Stimulated activated naive CD8-positive, alpha-beta T cell treated with anti-CD3 and anti-CD28 coated beads, Interleukin-15, amount 100 ng/mL, for 72 hours (primary cell): ENCODE measurements around the gene GET3.

Experiments
- ATAC-seq: fragments of 150-1000 bp; cut with Tn5 transposase; 2 replicates; pipeline ENCODE4 v1.10.0; 2021; ENCODE audit warnings: mild to moderate bottlenecking, moderate library complexity
- DNase-seq, 2 donors: peaks; one replicate each; pipeline ENCODE4 v3.0.0; 2021 to 2022
- H3K27ac Mint-ChIP-seq, 2 donors: one replicate each; pipeline ENCODE4 v1.8.0; 2022; ENCODE audit warnings: mild to moderate bottlenecking in 2 of 2, mixed read lengths in 2 of 2, moderate library complexity in 2 of 2
- H3K27me3 Mint-ChIP-seq: one replicate; pipeline ENCODE4 v1.8.0; 2022; ENCODE audit warnings: mixed read lengths
- H3K4me1 Mint-ChIP-seq: one replicate; pipeline ENCODE4 v1.8.0; 2022; ENCODE audit warnings: mild to moderate bottlenecking, mixed read lengths
- H3K4me3 Mint-ChIP-seq, 2 donors: one replicate each; pipeline ENCODE4 v1.8.0; 2022; ENCODE audit warnings: mild to moderate bottlenecking in 2 of 2, mixed read lengths in 2 of 2, moderate library complexity in 1 of 2
- H3K9me3 Mint-ChIP-seq, 2 donors: one replicate each; pipeline ENCODE4 v1.8.0; 2022; ENCODE audit warnings: mixed read lengths in 2 of 2

GET3 gene

GRCh38 chr19:12756150-12756883 lies 19.0 kb downstream of the GET3 start:
- Mint-ChIP-seq H3K27me3 (peaks cover 61% of the 10 kb centered on the region), H3K27ac (no peak overlapping the region), H3K4me1 (peaks cover 11% of the 10 kb centered on the region), H3K4me3 (no peak overlapping the region), H3K9me3 (no peaks in the 10 kb centered on the region)
- DNase-seq, result no peak
- no peak for ATAC-seq

GRCh38 chr19:12757544-12758274 lies 20.4 kb downstream of the GET3 start:
- Mint-ChIP-seq H3K27ac (no peak overlapping the region), H3K4me1 (peaks cover 11% of the 10 kb centered on the region), H3K4me3 (peak overlapping the region; percentile 60 to 75), H3K9me3 (no peaks in the 10 kb centered on the region), H3K27me3 (peaks cover 51% of the 10 kb centered on the region)
- DNase-seq (peak; percentile 71 to 75), ATAC-seq (peak; percentile 85)

GRCh38 chr19:12759686-12760085 lies 22.4 kb downstream of the GET3 start:
- H3K4me1 Mint-ChIP-seq, result peaks cover 11% of the 10 kb centered on the region
- H3K9me3 Mint-ChIP-seq, result no peaks in the 10 kb centered on the region
- peaks cover 33% of the 10 kb centered on the region for H3K27me3 Mint-ChIP-seq
- H3K27ac Mint-ChIP-seq, result no peak overlapping the region
- DNase-seq (no peak), ATAC-seq (no peak)
- no peak overlapping the region for H3K4me3 Mint-ChIP-seq

GRCh38 chr19:12763100-12763499 lies 25.8 kb downstream of the GET3 start:
- ATAC-seq (no peak), DNase-seq (no peak)
- H3K4me1 Mint-ChIP-seq, result peaks cover 18% of the 10 kb centered on the region
- H3K27me3 Mint-ChIP-seq, result peaks cover 10% of the 10 kb centered on the region
- no peak overlapping the region for H3K27ac Mint-ChIP-seq
- no peaks in the 10 kb centered on the region for H3K9me3 Mint-ChIP-seq
- H3K4me3 Mint-ChIP-seq, result no peak overlapping the region

GRCh38 chr19:12764698-12765097 lies 27.4 kb downstream of the GET3 start:
- DNase-seq (no peak), ATAC-seq (no peak)
- Mint-ChIP-seq H3K4me1 (peaks cover 24% of the 10 kb centered on the region), H3K27me3 (no peaks in the 10 kb centered on the region), H3K27ac (no peak overlapping the region), H3K9me3 (no peaks in the 10 kb centered on the region), H3K4me3 (no peak overlapping the region)

- peak overlapping the region; percentile 58 to 77 for H3K4me3 Mint-ChIP-seq
These were observed 28.8 kb downstream of the GET3 start for GRCh38 chr19:12766051-12766521.

GRCh38 chr19:12767150-12767549 lies 29.9 kb downstream of the GET3 start:
- H3K27ac Mint-ChIP-seq, result no peak overlapping the region
- no peak overlapping the region for H3K4me3 Mint-ChIP-seq
- no peak for ATAC-seq
- DNase-seq, result no peak
- H3K9me3 Mint-ChIP-seq, result no peaks in the 10 kb centered on the region
- H3K4me1 Mint-ChIP-seq, result peaks cover 32% of the 10 kb centered on the region
- H3K27me3 Mint-ChIP-seq, result no peaks in the 10 kb centered on the region

More at GRCh38 chr19:12766051-12766521, 28.8 kb downstream of the GET3 start:
- peak; percentile 84 to 85 for DNase-seq
- Mint-ChIP-seq H3K27ac (no peak overlapping the region), H3K9me3 (no peaks in the 10 kb centered on the region), H3K4me1 (peaks cover 26% of the 10 kb centered on the region), H3K27me3 (no peaks in the 10 kb centered on the region)
- peak; percentile 92 for ATAC-seq

GRCh38 chr19:12767666-12768065 lies 30.4 kb downstream of the GET3 start:
- no peaks in the 10 kb centered on the region for H3K9me3 Mint-ChIP-seq
- DNase-seq, result no peak

GRCh38 chr19:12769689-12770088 lies 32.4 kb downstream of the GET3 start:
- Mint-ChIP-seq H3K27me3 (no peaks in the 10 kb centered on the region), H3K4me1 (peaks cover 46% of the 10 kb centered on the region), H3K4me3 (peak overlapping the region in 1 of 2 donors; percentile 66), H3K27ac (peak overlapping the region in 1 of 2 donors; percentile 38), H3K9me3 (no peaks in the 10 kb centered on the region)
- ATAC-seq (peak; percentile 45), DNase-seq (peak in 1 of 2 donors; percentile 35)

More at GRCh38 chr19:12767666-12768065, 30.4 kb downstream of the GET3 start:
- Mint-ChIP-seq H3K4me3 (no peak overlapping the region), H3K27ac (no peak overlapping the region), H3K27me3 (no peaks in the 10 kb centered on the region), H3K4me1 (peaks cover 32% of the 10 kb centered on the region)
- ATAC-seq, result no peak

GRCh38 chr19:12770922-12771321 lies 33.6 kb downstream of the GET3 start:
- H3K27ac Mint-ChIP-seq, result no peak overlapping the region
- ATAC-seq (no peak), DNase-seq (no peak)
- no peaks in the 10 kb centered on the region for H3K9me3 Mint-ChIP-seq
- H3K4me3 Mint-ChIP-seq, result no peak overlapping the region
- H3K4me1 Mint-ChIP-seq, result peaks cover 44% of the 10 kb centered on the region
- H3K27me3 Mint-ChIP-seq, result no peaks in the 10 kb centered on the region

- no peaks in the 10 kb centered on the region for H3K9me3 Mint-ChIP-seq
- DNase-seq, result no peak
- no peak overlapping the region for H3K4me3 Mint-ChIP-seq
- peaks cover 40% of the 10 kb centered on the region for H3K4me1 Mint-ChIP-seq
- peak overlapping the region in 1 of 2 donors; percentile 80 for H3K27ac Mint-ChIP-seq
- H3K27me3 Mint-ChIP-seq, result no peaks in the 10 kb centered on the region
- ATAC-seq, result no peak
These were observed 35.0 kb downstream of the GET3 start for GRCh38 chr19:12772323-12772722.

GRCh38 chr19:12773571-12773970 lies 36.3 kb downstream of the GET3 start:
- ATAC-seq (no peak), DNase-seq (no peak)
- peaks cover 50% of the 10 kb centered on the region for H3K4me1 Mint-ChIP-seq
- H3K9me3 Mint-ChIP-seq, result no peaks in the 10 kb centered on the region
- peak overlapping the region in 1 of 2 donors; percentile 9 for H3K4me3 Mint-ChIP-seq
- H3K27ac Mint-ChIP-seq, result peak overlapping the region; percentile 83 to 87
- no peaks in the 10 kb centered on the region for H3K27me3 Mint-ChIP-seq

GRCh38 chr19:12774588-12775555 lies 37.6 kb downstream of the GET3 start, which contains the start of gene HOOK2:
Gene HOOK2 (minus strand): TSS chr19:12775552. CDS start chr19:12775449, 103 bp downstream.
- peaks cover 56% of the 10 kb centered on the region for H3K4me1 Mint-ChIP-seq
- H3K9me3 Mint-ChIP-seq, result no peaks in the 10 kb centered on the region
- DNase-seq (peak in 1 of 2 donors; percentile 41), ATAC-seq (peak; percentile 15)
- H3K4me3 Mint-ChIP-seq, result peak within 1 kb of the TSS; percentile 70 to 81
- H3K27ac Mint-ChIP-seq, result peak within 1 kb of the TSS in 1 of 2 donors; percentile 95
- H3K27me3 Mint-ChIP-seq, result no peaks in the 10 kb centered on the region

GRCh38 chr19:12777217-12778016 lies 40.1 kb downstream of the GET3 start:
- Mint-ChIP-seq H3K27me3 (no peaks in the 10 kb centered on the region), H3K4me1 (peaks cover 59% of the 10 kb centered on the region), H3K4me3 (peak overlapping the region; percentile 89 to 94), H3K27ac (peak overlapping the region; percentile 24 to 34), H3K9me3 (no peaks in the 10 kb centered on the region)
- ATAC-seq (peak; percentile 57), DNase-seq (peak; percentile 84 to 87)
